ENCODE measurements around the gene DMAC2. TPM values are rescaled to one million over a fixed set of nuclear protein-coding genes. Genes with fewer than 3 reads are reported as not detected.

The DMAC2 gene
- polyA plus RNA-seq, 1 of the 3 experiments (the other 2 are of a cell fraction), result 71.4 TPM

GRCh38 chr19:41407271-41407670 lies 32.4 kb downstream of the DMAC2 start (continued):
- no peak for TF ChIP-seq CTCF (IDR thresholded peaks at IDR 0.05)
- no peak for TF ChIP-seq RCOR1 (IDR thresholded peaks at IDR 0.05; ENCODE audit: low read length)
- no peak for TF ChIP-seq TEAD4 (IDR thresholded peaks at IDR 0.05; ENCODE audit: borderline replicate concordance, insufficient read depth)
- TF ChIP-seq IRF3 (IDR thresholded peaks at IDR 0.05; ENCODE audit: low read depth, low read length), result no peak
- no peak for TF ChIP-seq GABPA (IDR thresholded peaks at IDR 0.05; ENCODE audit: low read depth)
- no peak for TF ChIP-seq FOSL2 (IDR thresholded peaks at IDR 0.05; ENCODE audit: borderline replicate concordance, low read depth)

GRCh38 chr19:41405776-41406175 lies 33.9 kb downstream of the DMAC2 start:
- Histone ChIP-seq H3K27me3 (ENCODE audit: insufficient read depth) (no peaks in the 10 kb centered on the region), H3K9ac (no peak overlapping the region), H3K9me2 (no peaks in the 10 kb centered on the region), H3K4me2 (no peak overlapping the region), H4K20me1 (ENCODE audit: insufficient read depth) (no peaks in the 10 kb centered on the region), H3K4me1 (ENCODE audit: control insufficient read depth in 1 of 2, insufficient read depth in 2 of 2, low read depth in 1 of 2, low read length in 1 of 2) (no peaks in the 10 kb centered on the region; a peak in 1 of 4 replicates), H3K36me3 (replicated peaks in 1 of 2; ENCODE audit: control insufficient read depth in 1 of 2, insufficient read depth in 2 of 2, low read length in 1 of 2) (no peaks in the 10 kb centered on the region), H3F3A (replicated peaks; ENCODE audit: insufficient read depth) (no peaks in the 10 kb centered on the region), H3K27ac (ENCODE audit: low read depth in 2 of 2, low read length in 1 of 2) (no peak overlapping the region), H3K4me3 (ENCODE audit: low read depth in 2 of 2, low read length in 1 of 2) (no peak overlapping the region), H3K79me2 (ENCODE audit: insufficient read depth) (no peaks in the 10 kb centered on the region), H3K9me3 (no peaks in the 10 kb centered on the region), H2AFZ (ENCODE audit: low read depth) (no peak overlapping the region)
- ChIA-PET CTCF (interaction anchor here (1.4 kb wide), 2 partner anchors 43 to 97 kb away, joined by 3 read pairs; no protein-coding TSS in a partner anchor), POLR2A (no interaction called here)
- 95% methylated on average over 6 of the region's 6 CpGs for WGBS (ENCODE audit: low lambda C conversion rate)
- no peak for TF ChIP-seq RFX5 (IDR thresholded peaks at IDR 0.05; ENCODE audit: low read length)
- no peak for TF ChIP-seq TAF1 (IDR thresholded peaks at IDR 0.05; ENCODE audit: borderline replicate concordance, low read depth, low read length)
- no peak for TF ChIP-seq CTCF (IDR thresholded peaks at IDR 0.05)
- no peak for TF ChIP-seq USF2 (IDR thresholded peaks at IDR 0.05; ENCODE audit: borderline replicate concordance, low read depth, low read length)
- TF ChIP-seq FOXJ3 (CRISPR knock-in tag; IDR thresholded peaks at IDR 0.05), result no peak
- DNase-seq, result no peak
